GM19438 (cell line): ENCODE measurements around the gene HYAL2.

Experiments used
- ATAC-seq: cut with Tn5 transposase; IDR thresholded peaks from one replicate; pipeline ENCODE4 v1.9.1; 2021; ENCODE audit warnings: low read depth; ENCODE audit not compliant: unreplicated experiment

The HYAL2 gene

DNA sequence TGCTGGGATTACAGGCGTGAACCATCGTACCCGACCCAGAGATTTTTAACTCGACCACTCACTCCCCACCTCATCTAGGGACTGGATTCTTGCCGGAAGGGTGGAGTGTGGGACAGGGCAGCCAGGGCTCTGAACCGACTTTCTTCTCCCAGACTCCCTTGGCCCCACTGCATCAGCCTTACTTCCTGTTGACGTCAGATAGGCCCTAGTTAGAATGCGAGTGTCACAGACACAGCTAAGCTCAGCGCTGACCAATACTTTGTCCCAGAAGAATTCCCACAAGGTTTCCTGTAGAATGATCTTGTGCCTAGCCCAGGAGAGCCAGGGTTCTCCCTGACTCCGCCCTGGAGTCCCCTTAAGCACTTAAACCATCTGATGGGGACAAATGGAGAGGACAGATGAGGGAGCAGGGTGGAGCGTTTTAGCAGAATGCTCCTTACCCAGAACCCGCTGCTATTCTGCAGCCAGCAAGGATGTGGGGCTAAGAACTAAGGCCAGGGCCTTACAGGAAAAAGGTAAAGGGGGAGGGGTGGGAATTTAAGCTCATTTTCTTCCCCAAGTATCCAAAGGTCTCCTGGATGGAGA is 11.3 kb upstream of the HYAL2 start:
- ATAC-seq, result no peak

DNA sequence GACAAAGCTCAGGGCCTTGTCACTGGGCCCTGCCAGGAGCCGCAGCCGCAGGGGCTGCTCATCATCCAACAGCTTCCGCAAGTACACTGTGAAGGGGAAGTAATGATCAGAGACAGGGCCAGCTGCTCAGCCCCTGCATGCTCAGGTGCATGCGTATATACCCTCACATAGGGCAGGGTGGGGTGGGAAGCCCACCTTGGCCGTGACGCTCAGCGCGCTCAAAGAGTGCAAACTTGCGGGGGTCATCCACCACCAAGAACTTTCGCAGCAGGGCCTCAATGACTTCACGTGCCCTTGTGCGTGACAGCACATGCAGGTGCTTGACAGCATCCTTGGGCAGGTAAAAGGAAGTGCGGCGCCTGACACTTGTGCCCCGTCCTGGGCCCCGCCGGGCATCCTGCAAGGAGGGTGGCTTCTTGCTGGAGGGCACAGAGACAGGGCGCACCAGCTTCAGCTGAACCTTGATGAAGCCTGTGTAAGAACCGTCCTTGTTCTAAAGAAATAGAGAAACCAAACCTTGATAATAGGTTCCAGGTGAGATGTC is 8.9 kb upstream of the HYAL2 start:
- no peak for ATAC-seq

DNA sequence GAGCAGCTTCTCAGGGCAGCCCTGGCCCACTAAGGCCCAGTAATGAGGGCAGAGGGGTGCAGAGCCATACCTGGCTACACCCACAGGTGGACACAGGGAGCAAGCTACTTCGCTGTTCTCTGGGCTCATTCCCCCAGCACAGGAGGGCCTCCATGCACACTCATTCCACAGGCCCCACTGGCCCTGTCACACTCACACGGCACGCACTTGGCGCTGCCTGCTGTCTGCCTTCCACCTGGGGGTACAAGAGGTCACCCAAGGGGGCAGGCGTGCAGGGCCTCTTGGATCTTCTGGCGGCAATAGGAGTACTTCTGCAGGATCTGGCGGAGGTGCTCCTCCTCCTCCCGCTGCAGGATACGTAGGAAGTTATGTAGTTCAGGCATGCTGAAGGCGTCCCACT is 7.8 kb upstream of the HYAL2 start:
- no peak for ATAC-seq

DNA sequence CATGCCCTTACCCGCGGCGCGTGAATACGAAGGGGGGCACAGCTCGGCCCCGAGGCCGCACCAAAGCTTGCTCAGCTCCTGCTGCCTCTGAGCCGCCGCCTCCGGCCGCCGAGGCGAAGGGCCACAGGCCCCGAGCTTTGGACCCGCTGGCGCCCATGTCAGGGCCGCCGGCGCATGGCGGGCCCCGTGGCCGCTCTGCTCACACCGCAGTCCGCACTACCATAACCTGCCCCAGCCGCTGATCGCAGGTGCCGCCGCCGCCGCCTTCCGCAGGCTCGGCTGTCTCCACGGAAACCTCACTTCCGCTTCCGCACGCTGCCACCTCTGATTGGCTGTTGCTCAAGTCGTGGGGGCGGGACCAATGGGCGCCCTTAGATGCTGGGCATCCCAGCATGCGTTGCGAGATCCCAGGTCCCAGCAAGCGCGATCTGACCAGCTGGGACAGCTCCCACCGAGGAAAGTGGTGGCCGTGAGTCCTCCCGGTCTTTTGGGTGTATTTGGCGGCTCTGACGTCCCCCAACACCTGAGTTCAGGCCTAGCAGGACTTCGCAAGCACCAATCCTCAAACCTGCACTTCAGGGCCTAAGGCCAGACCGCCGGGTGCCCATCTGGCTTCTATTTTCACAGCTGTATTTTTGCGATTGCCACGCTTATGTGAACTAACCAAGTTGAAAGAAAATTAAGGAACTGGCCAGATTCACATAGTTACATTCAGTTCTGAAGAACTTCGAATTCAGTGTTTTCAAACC is 5.6 kb upstream of the HYAL2 start, which contains the start of gene TUSC2:
TUSC2 (minus strand) TSS at position 281 of the 749 bp plus-strand sequence; CDS start at position 157, 124 bp downstream.
- peak; percentile 84 for ATAC-seq

DNA sequence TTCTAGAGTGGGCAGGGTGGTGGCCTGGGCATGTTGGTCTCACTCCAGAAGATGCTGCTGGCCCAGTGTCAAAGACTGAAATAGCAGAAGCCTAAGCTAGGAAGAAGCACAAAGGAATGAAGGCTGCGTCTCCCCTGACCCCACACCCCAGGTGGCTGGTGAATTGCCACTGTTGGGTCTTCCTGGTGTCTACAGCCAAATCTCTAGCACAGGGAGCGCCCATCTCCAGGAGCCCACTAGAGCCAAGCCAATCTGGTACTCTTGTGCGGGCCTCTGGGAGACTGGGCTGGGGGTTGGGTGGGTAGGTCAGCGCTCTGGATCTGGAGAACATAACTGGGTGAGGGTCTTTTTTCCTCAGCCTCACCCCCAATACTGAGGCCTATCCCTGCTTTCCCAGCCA is 4.6 kb upstream of the HYAL2 start:
- no peak for ATAC-seq

DNA sequence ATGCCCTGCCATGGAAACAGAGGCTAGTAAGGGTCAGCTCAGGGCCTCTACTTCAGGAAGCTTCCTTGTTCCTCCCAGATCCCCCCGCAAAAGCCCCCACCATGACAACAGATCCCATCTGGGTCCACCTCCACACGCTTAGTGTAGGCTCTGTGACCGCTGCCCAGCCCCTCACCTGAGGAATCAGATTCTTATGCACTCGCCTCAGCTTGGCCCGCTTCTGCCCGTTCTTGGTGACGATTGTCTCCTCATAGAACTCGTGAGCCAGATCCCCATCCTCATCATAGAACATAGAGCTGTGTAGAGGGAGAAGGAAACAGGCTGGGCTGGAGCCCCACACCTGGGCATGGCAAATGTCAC is 3.6 kb upstream of the HYAL2 start:
- ATAC-seq, result no peak

DNA sequence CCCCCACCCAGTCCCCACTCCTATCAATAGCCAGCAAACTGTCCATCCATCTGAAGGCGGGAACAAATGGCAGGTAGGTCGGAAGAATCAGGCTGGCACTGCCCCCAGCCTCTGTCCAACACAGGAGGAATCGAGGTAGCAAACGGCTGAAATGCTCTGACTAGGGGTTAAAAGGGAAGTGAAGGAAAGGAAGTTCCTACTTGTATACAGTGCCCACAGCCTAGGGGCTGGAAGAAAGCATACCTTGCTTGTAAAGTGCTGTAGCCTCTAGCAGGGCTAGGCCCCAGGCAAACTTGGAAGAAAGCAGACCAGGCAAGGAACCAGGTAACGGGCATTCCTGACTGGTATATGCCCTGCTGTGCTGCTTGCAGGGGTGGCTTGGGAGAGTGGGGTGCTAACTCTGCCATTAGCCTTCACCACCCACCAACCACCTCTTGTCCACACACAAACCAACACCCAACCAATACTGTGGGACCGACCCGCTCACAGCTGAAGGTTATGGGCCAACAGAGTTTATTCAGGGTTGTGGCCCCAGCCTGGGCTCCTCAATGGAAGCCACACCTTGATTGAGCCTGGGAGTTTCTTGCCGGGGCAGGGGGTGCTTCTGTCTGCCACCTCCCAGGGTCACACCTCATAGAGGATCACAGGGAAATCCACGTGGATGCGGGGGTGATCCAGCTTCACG is 3.1 kb upstream of the HYAL2 start:
- ATAC-seq, result no peak

DNA sequence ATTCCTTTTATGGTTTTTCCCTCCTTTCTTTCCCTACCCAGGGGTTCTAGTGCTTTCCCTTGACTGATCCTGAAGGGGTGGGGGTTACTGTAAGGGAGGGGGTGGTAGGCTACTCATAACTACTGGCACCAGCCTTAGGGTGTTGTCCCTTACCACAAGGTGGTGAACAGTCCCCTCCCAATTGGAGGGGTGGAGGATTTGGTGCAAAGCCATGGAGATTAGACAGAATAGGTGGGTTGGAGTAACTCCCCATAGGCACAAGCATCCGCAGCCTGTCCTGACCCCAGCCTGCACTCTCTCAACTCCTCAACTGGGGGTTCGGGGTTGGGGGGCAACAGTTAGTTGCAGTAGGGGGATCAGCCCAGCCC is 2.6 kb upstream of the HYAL2 start:
- ATAC-seq, result no peak

DNA sequence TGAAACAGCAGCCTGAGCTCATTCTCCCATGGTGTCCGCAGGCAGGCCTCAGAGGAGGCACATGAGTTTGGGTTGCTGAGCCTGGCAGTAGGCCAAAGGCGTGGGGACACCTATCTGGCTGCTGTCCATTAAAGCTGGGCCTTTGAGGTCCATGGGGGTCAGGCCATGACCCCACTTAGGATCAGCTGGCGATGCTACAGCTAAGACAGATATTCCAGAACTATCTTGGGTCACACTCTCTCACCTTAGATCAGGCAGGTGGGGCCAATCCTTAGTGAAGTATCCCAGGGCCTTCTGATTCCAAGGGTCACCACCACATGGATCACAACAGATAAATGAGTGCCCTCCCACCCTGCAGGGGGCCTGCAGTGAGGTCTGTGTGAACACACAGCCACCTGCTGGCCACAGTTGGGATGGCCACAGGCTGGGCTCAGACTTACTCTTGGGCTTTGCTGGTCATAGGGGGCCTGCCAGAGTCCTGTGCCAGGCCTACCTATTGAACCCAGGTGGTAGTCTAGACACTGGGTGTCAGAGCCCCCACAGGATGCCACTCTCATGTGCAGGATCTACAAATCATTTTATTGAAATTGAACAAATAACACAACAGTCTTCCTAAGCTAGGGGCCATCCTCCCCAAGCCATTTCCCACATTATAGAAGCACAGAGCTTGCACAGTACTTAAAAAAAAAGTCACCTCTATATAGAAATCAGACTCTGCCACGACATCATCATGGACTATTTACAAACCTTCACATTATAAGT is 2.0 kb upstream of the HYAL2 start:
- no peak for ATAC-seq

DNA sequence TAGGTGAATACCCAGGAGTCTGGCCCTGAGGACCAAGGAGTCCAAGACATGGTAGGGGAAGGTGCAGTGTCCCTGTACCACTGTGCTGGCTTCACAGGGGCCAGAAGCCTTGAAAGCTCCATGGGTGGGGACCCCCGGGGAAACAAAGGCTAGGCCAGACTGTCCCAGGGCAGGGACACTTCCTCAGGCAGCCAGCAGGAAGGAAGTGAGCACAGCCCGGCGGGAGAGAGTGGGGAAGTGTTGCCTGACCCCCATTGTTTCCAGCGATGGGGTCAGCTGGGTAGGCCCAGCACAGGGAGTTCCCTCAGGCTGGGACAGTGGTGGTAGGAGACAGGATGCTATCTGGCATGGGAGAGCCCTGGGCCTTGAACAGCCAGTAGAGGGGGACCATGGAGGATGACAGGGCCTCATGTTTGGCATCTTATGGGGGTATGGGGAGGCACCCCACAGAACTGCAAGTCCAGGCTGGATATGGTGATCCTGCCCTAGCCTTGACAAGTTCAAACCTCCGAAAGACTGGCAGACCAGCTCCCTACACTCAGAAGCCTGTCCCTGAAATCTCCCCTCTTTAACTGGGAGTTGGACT is 1.2 kb upstream of the HYAL2 start:
- ATAC-seq, result no peak

DNA sequence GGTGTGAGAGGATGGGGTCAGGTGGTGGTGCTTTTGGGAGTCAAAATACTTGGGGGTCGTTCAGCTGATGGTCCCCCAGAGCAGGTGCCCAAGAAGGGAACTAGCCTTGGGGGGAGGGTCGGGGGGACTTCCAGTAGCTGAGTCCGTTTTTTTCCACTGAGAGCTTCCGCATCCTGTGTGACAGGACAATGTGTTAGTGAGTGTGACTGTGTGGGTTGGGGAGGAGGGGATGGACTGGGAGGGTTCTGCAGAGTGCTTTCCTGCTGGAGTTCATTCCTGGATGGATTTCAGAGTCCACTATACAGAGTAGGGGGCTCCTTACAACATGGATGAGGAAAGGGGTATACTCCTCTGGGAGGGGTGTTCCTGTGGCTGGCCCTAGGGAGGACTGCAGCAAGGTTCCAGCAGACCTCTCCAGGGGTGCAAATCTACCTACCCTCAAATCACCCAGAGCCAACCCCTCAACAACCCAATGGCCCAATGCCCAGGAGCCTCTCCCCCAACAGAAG is 601 bp upstream of the HYAL2 start:
- no peak for ATAC-seq

DNA sequence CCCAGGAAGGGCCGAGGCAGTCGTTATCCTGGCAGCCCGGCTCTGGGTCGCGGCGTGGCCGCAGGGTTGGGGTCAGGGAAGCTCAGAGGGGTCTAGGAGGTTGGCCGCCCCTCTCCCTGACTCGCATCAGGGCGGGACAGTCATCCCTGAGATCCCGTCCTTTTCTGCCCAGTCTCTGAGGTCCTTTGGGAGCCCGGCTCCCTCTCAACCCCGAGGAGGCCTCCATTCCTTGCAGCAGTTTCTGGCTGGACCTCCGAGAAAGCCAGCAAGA is 495 bp downstream of the HYAL2 start:
- ATAC-seq, result no peak

DNA sequence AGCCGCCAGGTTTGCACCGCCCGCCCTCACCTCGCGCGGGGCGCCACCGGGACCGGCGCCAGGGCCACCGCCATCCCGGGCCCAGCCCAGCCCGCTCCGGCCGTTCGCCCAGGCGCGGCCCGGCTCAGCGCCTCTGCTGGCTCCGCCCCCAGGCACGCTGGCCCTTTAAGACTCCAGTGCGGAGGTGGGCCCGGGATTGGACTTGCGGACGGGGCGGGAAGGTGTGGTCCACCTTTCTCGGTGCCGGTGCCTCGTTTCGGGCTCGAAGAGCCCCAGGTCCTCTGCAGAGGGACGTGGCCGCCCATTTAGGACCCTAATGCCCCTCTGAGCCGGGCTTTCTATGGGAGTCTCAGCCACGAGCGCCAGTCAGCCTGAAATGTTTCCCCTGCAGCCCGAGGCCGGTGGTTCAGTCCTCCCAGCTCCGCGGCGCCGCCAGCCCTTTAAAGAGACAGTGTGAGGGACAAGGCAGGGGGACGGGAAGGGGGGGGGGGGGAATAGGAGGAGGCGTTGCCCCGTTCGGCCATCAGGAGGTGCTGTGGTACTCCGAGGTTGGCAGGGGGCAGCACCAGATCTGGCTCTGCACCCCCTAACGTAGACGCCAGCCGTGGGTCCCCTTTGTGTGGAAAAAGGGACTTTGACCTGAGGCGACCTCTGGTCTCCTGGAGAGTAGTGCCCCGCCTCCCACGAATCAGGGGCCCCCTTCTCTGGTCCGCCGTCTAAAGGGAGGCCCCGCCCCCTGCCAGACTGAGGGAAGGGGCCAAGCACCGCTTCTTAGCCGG is 1.0 kb downstream of the HYAL2 start:
- ATAC-seq, result peak; percentile 86

DNA sequence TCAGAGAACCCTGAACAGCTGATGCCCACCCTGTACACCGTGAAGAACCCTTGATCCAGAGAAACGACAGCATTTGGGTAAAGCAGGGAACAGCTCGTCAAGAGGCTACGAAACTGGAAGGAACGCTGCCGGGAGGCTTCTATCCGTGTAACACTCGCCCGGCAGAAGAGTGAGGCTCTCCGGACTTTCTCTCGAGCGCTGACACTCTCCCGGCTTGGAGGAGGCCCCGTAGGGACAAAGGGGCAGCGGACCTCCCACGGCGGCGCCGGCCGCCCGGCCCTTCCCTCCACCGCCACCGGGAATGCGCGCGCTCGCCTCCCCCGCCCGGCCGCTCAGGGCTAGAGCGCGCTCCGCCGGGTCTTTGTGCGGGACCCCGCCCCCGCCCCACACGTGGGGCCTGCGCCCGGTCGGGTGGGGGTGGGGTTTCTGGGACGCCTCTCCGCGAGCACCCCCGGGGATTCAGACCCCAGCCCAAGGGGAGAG is 1.7 kb downstream of the HYAL2 start:
- peak; percentile 48 for ATAC-seq

DNA sequence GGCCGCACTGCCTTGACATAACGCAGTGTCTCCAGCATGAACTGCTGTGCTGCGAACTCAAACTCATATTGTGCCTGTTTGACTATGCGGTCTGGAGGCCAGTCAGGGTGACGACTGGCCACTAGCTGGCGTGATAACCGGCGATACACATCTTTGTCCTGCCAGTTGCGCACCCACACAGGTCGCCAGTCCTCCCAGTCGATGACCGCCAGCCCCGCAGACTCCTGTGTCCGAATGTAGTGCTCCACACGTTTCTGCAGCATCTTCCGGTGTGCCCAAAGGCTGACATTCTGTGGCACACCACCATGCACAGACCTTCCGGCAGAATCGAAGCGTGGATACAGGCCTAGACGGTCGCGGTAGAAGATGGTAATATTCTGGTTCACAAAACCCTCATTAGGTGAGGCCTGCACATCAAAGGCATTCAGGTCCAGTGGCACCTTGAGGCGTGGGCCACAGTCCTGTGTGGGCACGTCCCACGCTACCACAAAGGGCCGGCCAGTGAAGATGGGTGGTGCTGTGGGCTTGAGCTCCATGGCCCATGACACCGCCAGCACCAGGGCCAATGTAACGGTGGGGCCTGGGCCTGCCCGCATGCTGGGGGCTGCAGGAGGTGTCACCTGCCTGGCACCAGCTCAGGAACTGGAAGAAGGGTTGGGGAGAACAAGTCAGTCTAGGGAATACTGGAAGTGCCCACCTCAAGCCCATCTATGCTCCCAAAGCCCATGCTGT is 2.5 kb downstream of the HYAL2 start:
- ATAC-seq, result no peak

DNA sequence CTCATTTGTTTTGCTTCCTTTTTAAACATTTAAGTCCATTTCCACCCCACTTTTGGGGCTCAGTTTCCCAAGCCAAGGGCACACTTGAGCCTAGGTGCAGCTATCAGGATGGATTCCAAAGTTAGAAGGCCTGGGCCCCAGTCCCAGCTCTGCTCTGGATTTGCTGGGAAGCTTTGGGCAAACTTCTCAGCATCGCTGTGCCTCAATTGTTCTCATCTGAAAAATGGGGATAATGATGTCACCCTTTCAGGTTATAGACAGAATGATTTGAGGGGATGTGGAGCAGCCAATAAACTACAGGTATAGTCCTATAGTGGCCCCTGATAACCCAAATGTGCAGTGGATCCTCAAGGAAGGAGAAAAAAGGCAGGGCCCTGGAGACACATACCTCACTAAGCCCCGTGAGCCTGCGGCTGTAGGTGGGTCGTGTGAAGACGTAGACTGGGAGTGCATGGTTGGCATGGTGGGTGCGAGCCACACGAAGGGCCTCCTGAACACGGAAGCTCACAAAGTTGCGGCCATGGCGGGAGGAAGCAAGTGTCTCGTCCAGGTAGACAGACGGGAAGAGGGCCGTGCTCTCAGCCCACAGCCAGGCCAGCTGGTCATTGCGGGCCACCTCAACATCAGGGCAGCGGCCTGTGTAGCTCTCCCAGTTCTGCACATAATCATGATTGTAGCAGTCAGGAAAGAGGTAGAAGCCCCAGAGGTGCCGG is 3.2 kb downstream of the HYAL2 start:
- no peak for ATAC-seq

DNA sequence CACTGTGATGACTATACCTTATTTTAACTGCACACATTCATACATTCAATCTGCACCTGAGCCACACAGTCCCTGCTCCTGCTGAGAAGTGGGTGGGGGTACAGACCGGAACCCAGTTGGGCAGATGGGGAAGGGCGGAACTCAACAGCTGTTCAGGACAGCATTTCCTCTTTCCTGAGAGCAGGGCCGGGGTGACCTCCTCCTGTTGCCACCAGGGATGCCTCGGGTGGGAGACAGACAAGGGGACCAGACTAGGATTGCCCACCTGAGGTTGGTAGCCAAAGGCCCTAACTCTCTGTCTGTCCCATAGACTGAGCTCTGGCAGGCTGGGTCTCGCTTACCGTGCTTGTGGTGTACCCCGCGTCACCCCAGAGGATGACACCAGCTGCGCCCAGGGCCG is 3.9 kb downstream of the HYAL2 start:
- ATAC-seq, result no peak

DNA sequence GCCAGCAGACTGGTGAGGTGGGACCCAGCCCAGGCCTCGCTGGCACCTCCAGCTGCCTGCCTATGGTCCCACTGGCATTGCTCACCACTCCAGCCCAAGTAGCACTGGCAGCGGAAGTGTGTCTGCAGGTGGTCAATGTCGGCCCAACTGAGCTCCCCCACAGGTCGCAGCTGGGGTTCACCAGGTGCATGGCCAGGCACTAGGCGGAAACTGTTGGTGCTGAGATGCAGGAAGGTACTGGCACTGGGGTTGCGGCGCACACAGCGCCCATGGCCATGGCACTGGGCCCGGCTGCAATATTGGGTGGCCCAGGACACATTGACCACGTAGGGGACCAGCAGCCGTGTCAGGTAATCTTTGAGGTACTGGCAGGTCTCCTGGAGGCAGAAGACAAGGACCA is 4.4 kb downstream of the HYAL2 start:
- no peak for ATAC-seq

DNA sequence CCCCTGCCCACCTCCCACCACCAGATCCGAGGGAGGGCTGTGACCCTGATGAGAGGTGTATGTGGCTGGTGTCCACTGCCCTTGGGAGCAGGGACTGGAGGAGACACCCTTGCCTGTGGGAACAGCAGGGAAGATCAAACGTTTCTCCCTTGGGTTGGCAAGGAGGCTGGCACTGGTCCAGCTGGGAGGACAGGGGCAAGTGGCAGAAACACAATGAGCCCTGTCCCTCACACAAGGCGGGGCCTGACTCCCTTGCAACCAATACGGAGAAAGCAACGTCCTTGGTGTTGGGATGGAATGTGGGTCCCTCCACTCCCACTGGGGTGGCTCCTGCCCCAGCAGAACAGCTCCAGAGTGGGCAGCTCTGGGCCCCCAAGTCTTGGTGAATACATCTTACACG is 5.2 kb downstream of the HYAL2 start:
- no peak for ATAC-seq
